ENCODE data around the gene SYNGR2.

Gene SYNGR2

GRCh38 chr17:78123258-78123929, 45.0 kb upstream of the SYNGR2 start:
- Histone ChIP-seq H3K36me3 (ENCODE audit: insufficient read depth, low read length) (peaks cover 3% of the 10 kb centered on the region; the same call in 1 of the 2 replicates), H3K9me3 (ENCODE audit: low read depth, low read length) (no peaks in the 10 kb centered on the region), H3K9ac (ENCODE audit: insufficient read length) (no peak overlapping the region), H3K27ac (no peak overlapping the region), H3K4me3 (no peak overlapping the region)
- no peak for TF ChIP-seq EZH2 (IDR thresholded peaks at IDR 0.05)
- TF ChIP-seq POLR2AphosphoS5 (IDR thresholded peaks at IDR 0.05; ENCODE audit: borderline replicate concordance, low read depth, low read length) = no peak
- no peak for TF ChIP-seq FOXP2 (optimal IDR thresholded peaks at IDR 0.05; ENCODE audit: control extremely low read depth, extremely low read length, insufficient read depth)
- no peak for DNase-seq (ENCODE audit: low read depth, low spot score)

DNA sequence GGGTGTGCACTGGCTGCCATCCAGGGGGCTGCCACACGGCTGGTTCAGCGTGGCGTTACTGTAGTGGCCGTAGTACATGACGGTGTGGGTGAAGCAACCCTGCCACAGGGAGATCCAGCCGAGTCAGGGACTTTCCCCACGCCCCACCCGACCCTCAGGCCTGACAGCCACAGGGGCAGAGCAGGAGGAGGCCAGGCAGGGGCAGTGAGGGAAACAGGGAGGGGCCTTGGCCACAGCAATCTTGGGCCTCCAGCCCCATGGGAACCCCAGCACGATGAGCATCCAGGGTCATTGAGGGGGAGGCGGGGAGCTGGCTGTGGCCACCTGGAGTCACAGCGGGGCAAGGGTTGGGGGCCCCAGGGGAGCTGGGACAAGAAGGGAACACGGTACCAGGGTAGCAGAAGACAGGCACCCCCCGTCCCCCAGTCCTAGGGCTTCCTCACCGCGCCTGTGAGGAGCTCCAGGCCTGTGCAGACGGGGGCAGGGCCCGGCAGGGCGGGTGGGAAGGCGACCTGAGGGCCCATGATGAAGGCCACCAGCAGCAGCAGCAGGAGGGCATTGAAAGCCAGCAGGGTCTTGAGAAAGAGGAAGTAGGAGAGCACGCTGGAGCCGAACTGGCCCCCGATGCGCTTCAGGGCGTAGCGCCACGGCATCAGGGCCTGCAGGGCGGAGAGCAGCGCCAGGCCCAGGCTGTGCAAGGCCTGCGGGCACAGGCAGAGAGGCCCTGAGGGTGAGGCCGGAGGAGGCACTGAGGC, 44.1 kb upstream of the SYNGR2 start:
- H3K27ac ChIP-seq = no peak overlapping the region
- H3K4me3 ChIP-seq = no peak overlapping the region
- no peaks in the 10 kb centered on the region for H3K9me3 ChIP-seq (ENCODE audit: low read depth, low read length)
- no peak for TF ChIP-seq FOXP2 (optimal IDR thresholded peaks at IDR 0.05; ENCODE audit: control extremely low read depth, extremely low read length, insufficient read depth)
- no peak overlapping the region for H3K9ac ChIP-seq (ENCODE audit: insufficient read length)
- DNase-seq (ENCODE audit: low read depth, low spot score) = no peak
- peaks cover 3% of the 10 kb centered on the region; the same call in 1 of the 2 replicates for H3K36me3 ChIP-seq (ENCODE audit: insufficient read depth, low read length)

- TF ChIP-seq EZH2 (IDR thresholded peaks at IDR 0.05) (no peak), FOXP2 (optimal IDR thresholded peaks at IDR 0.05; ENCODE audit: control extremely low read depth, extremely low read length, insufficient read depth) (no peak)
- peaks cover 3% of the 10 kb centered on the region; the same call in 1 of the 2 replicates for H3K36me3 ChIP-seq (ENCODE audit: insufficient read depth, low read length)
- no peak overlapping the region for H3K4me3 ChIP-seq
- DNase-seq (ENCODE audit: low read depth, low spot score) = no peak
- H3K9me3 ChIP-seq (ENCODE audit: low read depth, low read length) = no peaks in the 10 kb centered on the region
- no peak overlapping the region for H3K9ac ChIP-seq (ENCODE audit: insufficient read length)
- H3K27ac ChIP-seq = no peak overlapping the region
Observed at GRCh38 chr17:78124836-78125137, 43.6 kb upstream of the SYNGR2 start.

DNA sequence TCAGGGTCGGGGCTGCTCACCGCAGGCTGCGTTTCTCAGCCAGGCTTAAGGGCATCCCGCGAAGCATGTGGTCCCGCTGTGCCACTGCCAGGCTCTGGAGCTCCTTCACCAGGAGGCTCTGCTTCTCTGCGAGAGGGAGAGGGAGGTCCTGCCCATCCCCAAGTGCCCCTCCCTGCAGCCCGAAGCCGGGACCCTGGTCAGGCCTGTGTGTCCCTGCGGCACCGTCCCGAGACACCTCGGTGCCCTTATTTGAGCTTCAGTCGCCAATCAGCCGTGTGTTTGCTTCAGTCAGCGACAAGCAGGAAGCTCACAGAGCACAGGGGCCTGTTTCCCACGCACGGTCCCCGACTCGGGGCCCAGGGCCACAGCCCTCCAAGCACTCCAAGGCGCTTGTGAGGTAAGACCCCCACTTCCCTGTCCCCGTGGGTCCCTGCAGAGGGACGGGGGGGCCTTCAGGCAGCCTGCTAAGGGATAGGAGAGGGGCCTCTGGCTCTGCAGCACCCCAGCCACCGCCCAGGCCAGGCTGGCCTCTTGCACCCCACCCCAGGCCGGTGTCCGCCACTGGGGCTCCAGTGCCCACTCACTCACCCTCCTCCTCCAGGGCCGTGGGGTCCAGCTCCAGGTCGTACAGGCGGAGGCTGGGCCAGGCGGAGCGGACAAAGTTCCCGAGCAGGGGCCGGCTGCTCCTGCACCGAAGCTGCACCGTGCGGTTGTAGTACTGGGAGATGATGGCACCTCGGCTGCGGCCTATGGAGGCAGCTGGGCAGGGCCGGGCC, 43.1 kb upstream of the SYNGR2 start:
- no peak for DNase-seq (ENCODE audit: low read depth, low spot score)
- Histone ChIP-seq H3K9me3 (ENCODE audit: low read depth, low read length) (no peaks in the 10 kb centered on the region), H3K4me3 (no peak overlapping the region), H3K27ac (0 out of 2 replicates have a peak overlapping the region, but pooled peaks have one; percentile 25), H3K36me3 (ENCODE audit: insufficient read depth, low read length) (peaks cover 3% of the 10 kb centered on the region; the same call in 1 of the 2 replicates), H3K9ac (ENCODE audit: insufficient read length) (no peak overlapping the region)
- TF ChIP-seq POLR2AphosphoS5 (IDR thresholded peaks at IDR 0.05; ENCODE audit: borderline replicate concordance, low read depth, low read length) (no peak), FOXP2 (optimal IDR thresholded peaks at IDR 0.05; ENCODE audit: control extremely low read depth, extremely low read length, insufficient read depth) (no peak), EZH2 (IDR thresholded peaks at IDR 0.05) (no peak)

DNA sequence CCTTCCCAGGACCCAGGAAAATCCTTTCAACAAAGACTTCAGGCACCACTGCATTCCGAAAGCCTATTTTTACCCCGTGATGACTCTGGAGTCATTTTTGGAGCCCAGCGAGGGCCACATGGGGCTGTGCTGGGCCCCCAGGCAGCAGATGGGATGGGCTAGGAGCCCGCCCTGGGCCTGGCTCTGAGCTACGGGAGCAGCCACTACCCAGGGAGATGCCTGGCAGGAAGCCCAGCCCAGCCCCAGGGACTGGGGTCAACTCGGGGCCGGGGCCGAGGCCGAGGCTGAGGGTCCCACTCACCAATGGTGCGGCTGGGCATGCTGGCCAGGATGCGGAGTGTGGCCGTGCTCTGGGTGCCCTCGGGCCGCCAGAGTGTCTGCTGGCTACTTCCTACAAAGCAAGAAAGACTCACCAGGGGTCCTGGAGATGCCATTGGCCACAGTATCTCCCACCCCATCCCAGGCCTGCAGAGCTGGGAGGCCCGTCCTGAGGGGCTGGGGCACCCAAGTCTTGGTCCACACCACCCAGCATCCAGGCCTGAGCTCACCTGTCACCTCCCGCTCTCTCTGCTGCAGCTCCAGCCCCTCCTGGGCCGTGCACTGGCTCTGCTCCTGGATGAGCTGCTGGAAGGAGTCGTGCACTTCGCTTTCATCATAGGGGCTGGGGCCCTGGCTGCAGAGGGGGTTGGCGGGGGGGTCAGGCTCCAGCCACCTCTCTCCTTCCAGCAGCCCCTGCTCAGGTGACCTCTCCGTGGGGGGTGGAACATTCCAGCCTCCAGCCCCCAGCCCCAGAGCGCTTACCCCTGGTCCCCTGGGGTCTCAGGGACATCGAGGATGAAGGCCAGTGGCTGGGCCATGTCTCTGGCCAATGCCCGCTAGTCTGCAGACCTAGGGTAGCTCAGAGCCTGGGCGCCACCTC, 42.1 kb upstream of the SYNGR2 start:
- TF ChIP-seq POLR2AphosphoS5 (IDR thresholded peaks at IDR 0.05; ENCODE audit: borderline replicate concordance, low read depth, low read length) = no peak
- H3K9ac ChIP-seq (ENCODE audit: insufficient read length) = no peak overlapping the region
- H3K4me3 ChIP-seq = no peak overlapping the region
- no peaks in the 10 kb centered on the region for H3K9me3 ChIP-seq (ENCODE audit: low read depth, low read length)
- H3K36me3 ChIP-seq (ENCODE audit: insufficient read depth, low read length) = peaks cover 3% of the 10 kb centered on the region; the same call in 1 of the 2 replicates
- no peak for DNase-seq (ENCODE audit: low read depth, low spot score)
- H3K27ac ChIP-seq = 0 out of 2 replicates have a peak overlapping the region, but pooled peaks have one; percentile 25

GRCh38 chr17:78126895-78127238, 41.5 kb upstream of the SYNGR2 start:
- no peak for DNase-seq (ENCODE audit: low read depth, low spot score)
- H3K9me3 ChIP-seq (ENCODE audit: low read depth, low read length) = no peaks in the 10 kb centered on the region
- peaks cover 3% of the 10 kb centered on the region; the same call in 1 of the 2 replicates for H3K36me3 ChIP-seq (ENCODE audit: insufficient read depth, low read length)
- H3K4me3 ChIP-seq = no peak overlapping the region; the same call in 1 of the 2 replicates
- no peak overlapping the region for H3K27ac ChIP-seq
- H3K9ac ChIP-seq (ENCODE audit: insufficient read length) = no peak overlapping the region
- TF ChIP-seq EZH2 (IDR thresholded peaks at IDR 0.05) = no peak
- TF ChIP-seq POLR2AphosphoS5 (IDR thresholded peaks at IDR 0.05; ENCODE audit: borderline replicate concordance, low read depth, low read length) = no peak
- no peak for TF ChIP-seq FOXP2 (optimal IDR thresholded peaks at IDR 0.05; ENCODE audit: control extremely low read depth, extremely low read length, insufficient read depth)

DNA sequence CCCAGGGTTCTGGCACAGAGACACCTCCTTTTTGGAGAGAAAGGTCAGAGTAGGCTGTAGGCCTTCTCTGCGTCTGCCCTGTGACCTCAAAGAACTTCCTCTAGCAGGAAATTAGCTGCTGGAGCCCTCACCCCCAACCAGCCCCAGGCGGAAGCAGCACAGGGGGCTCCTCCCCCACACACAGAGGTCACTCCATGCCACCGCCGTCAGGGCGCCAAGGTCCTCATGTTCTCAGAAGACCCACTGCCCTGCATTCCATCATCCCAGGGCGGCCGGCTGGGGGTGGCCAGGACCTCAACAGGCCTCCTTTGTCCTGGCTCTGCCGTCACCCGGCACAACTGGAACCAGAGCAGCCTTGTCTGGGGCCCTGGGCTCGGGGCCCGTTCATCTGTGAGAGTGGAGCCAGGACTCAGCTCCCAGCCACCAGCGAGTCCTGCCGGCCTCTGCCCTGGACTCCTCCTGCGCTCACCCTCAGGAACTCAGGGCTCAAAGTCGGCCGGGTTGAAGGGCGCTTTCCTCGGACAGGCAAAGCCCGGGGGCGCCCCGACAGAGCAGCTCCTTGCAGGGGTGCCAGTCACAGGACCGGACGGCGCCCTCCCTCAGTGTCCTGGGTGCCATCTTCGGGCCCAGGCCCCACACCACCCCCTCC, 41.0 kb upstream of the SYNGR2 start:
- peaks cover 3% of the 10 kb centered on the region; the same call in 1 of the 2 replicates for H3K36me3 ChIP-seq (ENCODE audit: insufficient read depth, low read length)
- DNase-seq (ENCODE audit: low read depth, low spot score) = no peak
- no peak overlapping the region for H3K27ac ChIP-seq
- H3K4me3 ChIP-seq = peak overlapping the region; percentile 94
- TF ChIP-seq FOXP2 (optimal IDR thresholded peaks at IDR 0.05; ENCODE audit: control extremely low read depth, extremely low read length, insufficient read depth) (no peak), POLR2AphosphoS5 (IDR thresholded peaks at IDR 0.05; ENCODE audit: borderline replicate concordance, low read depth, low read length) (peak; percentile 33; the same call in 1 of the 2 replicates)
- H3K9ac ChIP-seq (ENCODE audit: insufficient read length) = peak overlapping the region; percentile 41
- no peaks in the 10 kb centered on the region for H3K9me3 ChIP-seq (ENCODE audit: low read depth, low read length)
